GM12872 (cell line): ENCODE data around the gene ADAMTS13.
A peak's percentile ranks its signal among the peaks of the same experiment; 100 is the strongest.

ENCODE experiments used
- TF ChIP-seq, protein P1 (sequence below): IDR thresholded peaks from 3 replicates; pipeline ENCODE4 v1.5.1; 2011; ENCODE audit warnings: low read depth, mild to moderate bottlenecking, low read length, moderate library complexity; ENCODE audit not compliant: insufficient read depth

Gene ADAMTS13

DNA sequence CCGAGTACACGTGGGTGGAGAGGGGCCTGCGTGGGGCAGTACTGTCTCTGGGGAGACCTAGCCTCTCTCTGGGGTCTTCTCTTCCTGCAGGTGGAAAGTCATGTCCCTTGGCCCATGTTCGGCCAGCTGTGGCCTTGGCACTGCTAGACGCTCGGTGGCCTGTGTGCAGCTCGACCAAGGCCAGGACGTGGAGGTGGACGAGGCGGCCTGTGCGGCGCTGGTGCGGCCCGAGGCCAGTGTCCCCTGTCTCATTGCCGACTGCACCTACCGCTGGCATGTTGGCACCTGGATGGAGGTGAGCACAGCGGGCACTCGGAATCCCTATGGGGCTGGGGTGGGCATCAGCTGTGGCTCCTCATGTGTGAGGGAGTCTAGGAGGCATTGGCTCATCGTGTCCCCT, 32.2 kb downstream of the ADAMTS13 start:
- TF ChIP-seq, protein P1, sequence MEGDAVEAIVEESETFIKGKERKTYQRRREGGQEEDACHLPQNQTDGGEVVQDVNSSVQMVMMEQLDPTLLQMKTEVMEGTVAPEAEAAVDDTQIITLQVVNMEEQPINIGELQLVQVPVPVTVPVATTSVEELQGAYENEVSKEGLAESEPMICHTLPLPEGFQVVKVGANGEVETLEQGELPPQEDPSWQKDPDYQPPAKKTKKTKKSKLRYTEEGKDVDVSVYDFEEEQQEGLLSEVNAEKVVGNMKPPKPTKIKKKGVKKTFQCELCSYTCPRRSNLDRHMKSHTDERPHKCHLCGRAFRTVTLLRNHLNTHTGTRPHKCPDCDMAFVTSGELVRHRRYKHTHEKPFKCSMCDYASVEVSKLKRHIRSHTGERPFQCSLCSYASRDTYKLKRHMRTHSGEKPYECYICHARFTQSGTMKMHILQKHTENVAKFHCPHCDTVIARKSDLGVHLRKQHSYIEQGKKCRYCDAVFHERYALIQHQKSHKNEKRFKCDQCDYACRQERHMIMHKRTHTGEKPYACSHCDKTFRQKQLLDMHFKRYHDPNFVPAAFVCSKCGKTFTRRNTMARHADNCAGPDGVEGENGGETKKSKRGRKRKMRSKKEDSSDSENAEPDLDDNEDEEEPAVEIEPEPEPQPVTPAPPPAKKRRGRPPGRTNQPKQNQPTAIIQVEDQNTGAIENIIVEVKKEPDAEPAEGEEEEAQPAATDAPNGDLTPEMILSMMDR, result no peak

DNA sequence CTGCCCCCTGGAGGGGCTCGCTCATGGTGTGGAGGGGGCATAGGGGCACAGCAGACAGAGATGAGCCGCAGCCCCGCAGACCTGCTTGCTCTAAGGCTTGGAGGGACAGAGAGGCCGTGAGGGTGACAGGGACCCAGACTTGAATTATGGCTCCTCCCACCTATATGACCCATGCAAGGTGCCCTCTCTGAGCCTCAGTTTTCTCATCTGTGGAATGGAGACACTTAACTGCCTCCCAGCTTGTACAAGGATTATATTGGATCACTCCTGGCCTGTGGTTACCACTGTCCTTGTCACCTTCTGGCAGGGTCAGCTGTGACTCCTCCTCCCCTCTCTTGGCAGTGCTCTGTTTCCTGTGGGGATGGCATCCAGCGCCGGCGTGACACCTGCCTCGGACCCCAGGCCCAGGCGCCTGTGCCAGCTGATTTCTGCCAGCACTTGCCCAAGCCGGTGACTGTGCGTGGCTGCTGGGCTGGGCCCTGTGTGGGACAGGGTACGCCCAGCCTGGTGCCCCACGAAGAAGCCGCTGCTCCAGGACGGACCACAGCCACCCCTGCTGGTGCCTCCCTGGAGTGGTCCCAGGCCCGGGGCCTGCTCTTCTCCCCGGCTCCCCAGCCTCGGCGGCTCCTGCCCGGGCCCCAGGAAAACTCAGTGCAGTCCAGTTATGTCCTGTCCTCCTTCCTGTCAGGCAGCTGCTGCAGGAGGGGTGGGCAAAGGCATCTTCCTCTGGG, 32.9 kb downstream of the ADAMTS13 start:
- TF ChIP-seq, protein P1, result no peak

DNA sequence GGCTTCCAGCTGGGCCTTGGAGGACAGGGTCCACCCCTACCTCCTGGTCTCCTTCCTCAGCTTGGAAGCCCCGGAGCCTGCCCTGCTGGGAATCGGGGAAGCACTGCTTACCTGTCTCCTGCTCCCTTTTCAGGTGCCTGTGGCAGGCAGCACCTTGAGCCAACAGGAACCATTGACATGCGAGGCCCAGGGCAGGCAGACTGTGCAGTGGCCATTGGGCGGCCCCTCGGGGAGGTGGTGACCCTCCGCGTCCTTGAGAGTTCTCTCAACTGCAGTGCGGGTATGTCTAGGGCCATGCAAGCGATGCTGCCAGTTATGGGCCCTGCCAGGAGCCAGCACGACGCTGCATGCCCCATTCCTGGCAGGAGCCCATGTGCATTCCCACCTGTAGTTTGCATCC, 33.8 kb downstream of the ADAMTS13 start:
- TF ChIP-seq, protein P1, result no peak

DNA sequence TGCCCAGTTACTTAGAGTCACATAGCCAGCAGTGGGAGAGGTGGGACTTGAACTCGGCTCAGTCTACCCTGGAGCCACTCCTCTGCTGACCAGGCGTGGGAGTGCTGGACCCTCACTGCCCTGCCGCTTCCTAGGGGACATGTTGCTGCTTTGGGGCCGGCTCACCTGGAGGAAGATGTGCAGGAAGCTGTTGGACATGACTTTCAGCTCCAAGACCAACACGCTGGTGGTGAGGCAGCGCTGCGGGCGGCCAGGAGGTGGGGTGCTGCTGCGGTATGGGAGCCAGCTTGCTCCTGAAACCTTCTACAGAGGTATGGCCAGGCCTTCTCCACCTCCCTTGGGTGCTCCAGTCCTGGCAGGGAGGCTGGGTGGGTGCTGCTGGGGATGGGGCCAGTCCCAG, 34.2 kb downstream of the ADAMTS13 start:
- TF ChIP-seq, protein P1, result peak; percentile 37

DNA sequence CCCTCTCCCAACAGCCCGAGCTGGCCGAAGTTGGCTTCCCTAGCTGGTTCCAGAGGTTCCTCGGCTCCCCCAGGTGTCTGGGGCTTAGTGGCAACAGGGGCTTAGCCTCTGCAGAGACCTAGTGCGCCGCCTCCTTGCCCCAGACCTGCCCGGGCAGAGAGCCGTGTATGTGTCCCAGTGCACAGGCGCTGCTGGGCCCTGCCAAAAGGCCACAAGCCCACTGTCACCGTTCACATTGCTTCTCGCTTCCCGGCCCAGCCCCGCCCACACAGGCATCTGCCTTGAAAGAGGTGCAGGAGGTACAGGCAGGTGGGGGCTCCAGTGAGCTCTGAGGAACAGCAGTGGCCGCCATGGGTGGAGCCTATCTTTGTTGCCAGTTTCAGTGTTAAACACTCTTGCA, 35.1 kb downstream of the ADAMTS13 start:
- TF ChIP-seq, protein P1, result no peak

DNA sequence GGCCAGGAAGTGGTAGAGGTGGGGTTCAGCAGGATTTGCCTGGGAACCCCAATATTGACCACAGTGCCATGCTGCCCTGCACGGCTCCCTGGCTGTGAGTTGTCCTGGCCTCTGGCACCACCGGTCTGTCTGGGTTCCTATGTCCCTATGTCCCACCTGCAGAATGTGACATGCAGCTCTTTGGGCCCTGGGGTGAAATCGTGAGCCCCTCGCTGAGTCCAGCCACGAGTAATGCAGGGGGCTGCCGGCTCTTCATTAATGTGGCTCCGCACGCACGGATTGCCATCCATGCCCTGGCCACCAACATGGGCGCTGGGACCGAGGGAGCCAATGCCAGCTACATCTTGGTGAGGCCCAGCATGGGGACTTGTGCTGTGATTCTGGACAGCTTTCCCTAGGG, 35.6 kb downstream of the ADAMTS13 start:
- TF ChIP-seq, protein P1, result no peak

DNA sequence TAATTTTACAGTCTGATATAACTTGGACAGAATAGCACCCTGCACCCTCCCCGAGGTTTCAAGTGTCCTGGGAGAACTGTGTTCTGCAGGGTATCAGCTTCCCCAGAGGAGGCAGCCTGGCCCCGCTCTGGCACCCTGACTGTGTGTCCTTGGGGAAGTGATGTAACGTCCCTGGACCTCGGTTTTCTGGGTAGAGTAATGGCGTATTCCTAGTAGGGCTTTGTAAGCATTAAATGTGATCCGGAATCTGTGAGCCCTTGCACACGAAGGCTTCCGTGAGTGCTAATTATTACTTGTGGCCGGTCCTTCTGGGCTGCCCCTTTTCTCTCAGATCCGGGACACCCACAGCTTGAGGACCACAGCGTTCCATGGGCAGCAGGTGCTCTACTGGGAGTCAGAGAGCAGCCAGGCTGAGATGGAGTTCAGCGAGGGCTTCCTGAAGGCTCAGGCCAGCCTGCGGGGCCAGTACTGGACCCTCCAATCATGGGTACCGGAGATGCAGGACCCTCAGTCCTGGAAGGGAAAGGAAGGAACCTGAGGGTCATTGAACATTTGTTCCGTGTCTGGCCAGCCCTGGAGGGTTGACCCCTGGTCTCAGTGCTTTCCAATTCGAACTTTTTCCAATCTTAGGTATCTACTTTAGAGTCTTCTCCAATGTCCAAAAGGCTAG, 36.6 kb downstream of the ADAMTS13 start:
- TF ChIP-seq, protein P1, result no peak
